PFSK-1 (cell line): ENCODE data around the gene CKAP4.

Source experiments
- POLR2AphosphoS5 ChIP-seq: IDR thresholded peaks from 2 replicates; pipeline ENCODE4 v1.6.1; 2012; ENCODE audit warnings: low read depth, mild to moderate bottlenecking, control low read depth, low read length, moderate library complexity
- TAF1 ChIP-seq: IDR thresholded peaks from 2 replicates; pipeline ENCODE4 v1.6.1; 2012; ENCODE audit warnings: low read length, control low read depth, borderline replicate concordance; ENCODE audit not compliant: insufficient read depth
- TF ChIP-seq, protein P1 (sequence below), 2 experiments: IDR thresholded peaks; 2 replicates each; pipeline versions ENCODE4 v1.6.1 to v1.8.0; 2011 to 2012; ENCODE audit warnings: low read depth in 2 of 2, low read length in 2 of 2, control low read depth in 1 of 2, inconsistent platforms in 1 of 2, mild to moderate bottlenecking in 1 of 2, moderate library complexity in 1 of 2; ENCODE audit not compliant: insufficient read depth in 1 of 2

DNA sequence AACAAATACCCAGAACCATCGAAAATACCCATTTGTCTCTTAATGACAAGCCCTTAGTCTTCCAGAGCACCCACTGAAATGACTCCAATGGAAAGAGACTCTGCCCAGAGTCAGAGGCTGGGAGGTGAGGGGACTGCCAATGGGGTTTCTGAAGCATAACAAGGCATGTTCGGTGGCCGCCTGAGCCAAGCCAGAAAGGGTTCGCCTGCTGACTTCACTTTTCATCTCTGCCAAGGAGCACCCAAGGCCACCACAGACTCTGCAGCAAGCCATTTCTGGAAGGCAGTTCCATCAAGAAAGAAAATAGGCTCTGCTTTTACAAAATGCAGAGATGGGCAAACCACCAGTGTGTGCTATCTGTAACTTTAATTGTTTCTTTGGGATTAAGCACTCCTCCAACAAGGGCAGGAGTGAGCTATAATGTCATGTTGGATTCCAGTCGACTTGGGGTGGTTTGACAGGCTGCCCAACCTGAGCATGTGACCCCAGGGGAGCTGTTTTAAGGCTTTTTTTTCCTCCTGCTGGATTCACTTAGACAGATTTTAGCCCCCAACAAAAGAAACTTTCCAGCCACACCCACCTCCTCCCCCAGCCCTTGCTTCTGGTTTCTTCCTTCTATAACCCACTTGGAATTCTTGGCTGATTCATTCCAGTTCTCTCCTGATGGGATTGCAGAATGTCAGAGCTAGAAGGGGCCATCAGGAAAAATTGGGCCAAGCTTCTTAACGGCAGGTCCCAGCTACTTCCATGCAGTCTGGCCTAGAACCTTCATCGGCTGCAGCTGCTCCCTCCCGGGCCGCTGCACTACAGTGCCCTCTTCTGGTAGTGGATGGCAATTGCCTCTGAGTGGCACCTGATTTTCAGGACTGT, 24.1 kb downstream of the CKAP4 start:
- TF ChIP-seq POLR2AphosphoS5 (no peak), TAF1 (no peak)
- TF ChIP-seq, protein P1, sequence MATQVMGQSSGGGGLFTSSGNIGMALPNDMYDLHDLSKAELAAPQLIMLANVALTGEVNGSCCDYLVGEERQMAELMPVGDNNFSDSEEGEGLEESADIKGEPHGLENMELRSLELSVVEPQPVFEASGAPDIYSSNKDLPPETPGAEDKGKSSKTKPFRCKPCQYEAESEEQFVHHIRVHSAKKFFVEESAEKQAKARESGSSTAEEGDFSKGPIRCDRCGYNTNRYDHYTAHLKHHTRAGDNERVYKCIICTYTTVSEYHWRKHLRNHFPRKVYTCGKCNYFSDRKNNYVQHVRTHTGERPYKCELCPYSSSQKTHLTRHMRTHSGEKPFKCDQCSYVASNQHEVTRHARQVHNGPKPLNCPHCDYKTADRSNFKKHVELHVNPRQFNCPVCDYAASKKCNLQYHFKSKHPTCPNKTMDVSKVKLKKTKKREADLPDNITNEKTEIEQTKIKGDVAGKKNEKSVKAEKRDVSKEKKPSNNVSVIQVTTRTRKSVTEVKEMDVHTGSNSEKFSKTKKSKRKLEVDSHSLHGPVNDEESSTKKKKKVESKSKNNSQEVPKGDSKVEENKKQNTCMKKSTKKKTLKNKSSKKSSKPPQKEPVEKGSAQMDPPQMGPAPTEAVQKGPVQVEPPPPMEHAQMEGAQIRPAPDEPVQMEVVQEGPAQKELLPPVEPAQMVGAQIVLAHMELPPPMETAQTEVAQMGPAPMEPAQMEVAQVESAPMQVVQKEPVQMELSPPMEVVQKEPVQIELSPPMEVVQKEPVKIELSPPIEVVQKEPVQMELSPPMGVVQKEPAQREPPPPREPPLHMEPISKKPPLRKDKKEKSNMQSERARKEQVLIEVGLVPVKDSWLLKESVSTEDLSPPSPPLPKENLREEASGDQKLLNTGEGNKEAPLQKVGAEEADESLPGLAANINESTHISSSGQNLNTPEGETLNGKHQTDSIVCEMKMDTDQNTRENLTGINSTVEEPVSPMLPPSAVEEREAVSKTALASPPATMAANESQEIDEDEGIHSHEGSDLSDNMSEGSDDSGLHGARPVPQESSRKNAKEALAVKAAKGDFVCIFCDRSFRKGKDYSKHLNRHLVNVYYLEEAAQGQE (IDR thresholded peaks at IDR 0.05; ENCODE audit: insufficient read depth in 1 of 2, low read depth in 2 of 2, low read length in 2 of 2): no peak
